Measurements from ENCODE around the gene CFAP73.

Gene CFAP73

DNA sequence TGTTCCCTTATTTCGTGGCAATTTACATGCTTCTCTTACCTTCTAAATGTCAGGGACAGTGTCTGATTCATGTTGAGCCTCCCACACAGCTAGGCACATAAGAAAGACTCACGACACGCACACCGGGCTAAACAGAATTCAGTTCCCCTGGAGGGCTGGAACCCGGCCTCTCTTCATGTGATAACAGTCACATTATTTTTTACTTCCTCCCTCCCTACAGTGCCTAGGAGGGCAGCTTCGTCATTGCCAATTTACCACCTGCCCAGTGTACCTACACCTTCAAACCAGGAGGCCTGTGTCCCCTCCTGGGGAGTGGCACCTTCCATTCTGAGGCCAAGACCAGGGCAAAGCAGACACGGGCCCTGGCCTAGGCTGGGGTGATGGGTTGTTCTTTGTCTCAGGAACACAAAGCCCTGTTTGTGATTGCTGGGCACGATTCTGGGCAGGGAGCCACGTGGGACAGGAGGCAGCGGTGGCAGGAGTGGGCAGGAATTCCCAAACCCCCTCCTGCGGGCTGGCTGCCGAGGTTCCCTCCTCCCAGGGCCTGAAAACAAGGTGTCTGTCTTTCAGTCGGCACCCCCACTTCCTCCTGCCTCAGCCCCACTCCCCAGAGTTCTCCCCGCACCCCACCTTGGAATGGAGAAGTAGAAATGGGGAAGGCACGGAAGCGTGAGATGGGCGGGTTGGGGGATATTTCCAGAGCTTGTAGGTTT lies 7.2 kb upstream of the CFAP73 start:
- no peak for DNase-seq (ENCODE audit: low read depth in 2 of 2)

DNA sequence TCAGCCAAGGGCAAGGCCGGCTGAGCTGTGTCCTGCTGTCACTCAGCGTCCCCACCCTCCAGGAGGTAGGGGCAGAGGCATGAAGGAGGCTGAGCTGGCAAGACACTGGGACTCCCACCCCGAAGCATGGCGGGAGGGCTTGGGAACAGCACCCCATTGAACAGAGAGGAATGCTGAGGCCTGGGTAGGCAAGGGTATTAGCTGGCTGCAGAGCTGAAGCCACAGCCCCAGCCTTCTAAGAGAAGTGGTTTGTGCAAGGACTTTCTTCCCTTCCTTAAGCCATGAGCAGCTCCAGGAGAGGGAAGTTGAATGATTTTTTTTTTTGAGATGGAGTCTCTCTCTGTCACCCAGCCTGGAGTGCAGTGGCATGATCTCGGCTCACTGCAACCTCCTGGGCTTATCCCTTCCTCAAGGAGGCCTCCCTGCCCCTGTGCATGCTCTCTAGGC lies 6.6 kb upstream of the CFAP73 start:
- DNase-seq (ENCODE audit: low read depth in 2 of 2) = no peak

DNA sequence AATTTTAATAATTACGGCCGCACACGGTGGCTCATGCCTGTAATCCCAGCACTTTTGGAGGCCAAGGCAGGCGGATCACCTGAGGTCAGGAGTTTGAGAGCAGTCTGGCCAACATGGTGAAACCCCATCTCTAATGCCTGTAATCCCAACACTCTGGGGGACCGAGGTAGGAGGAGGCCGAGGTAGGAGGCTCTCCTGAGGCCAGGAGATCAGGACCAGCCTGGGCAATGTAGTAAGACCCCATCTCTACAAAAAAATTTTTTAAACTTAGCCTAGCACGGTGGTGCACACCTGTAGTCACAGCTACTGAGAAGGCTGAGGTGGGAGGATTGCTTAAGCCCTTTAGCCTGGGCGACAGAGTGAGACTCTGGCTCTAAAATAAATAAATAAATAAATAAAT lies 5.6 kb upstream of the CFAP73 start:
- DNase-seq (ENCODE audit: low read depth in 2 of 2) = no peak

DNA sequence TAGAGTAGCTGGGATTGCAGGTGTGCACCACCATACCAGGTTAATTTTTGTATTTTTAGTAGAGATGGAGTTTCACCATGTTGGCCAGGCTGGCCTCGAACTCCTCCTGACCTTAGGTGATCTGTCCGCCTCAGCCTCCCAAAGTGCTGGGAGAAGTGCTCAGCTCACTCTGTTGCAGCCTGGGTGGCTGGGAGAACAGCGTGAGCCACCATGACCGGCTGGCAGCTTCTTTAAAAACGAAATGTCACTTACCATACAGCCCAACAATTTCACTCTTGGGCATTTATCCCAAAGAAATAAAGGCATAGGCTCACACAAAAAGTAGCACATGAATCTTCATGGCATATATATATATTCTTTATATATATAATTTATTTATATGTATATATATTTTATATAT lies 4.7 kb upstream of the CFAP73 start:
- DNase-seq (ENCODE audit: low read depth in 2 of 2) = no peak

DNA sequence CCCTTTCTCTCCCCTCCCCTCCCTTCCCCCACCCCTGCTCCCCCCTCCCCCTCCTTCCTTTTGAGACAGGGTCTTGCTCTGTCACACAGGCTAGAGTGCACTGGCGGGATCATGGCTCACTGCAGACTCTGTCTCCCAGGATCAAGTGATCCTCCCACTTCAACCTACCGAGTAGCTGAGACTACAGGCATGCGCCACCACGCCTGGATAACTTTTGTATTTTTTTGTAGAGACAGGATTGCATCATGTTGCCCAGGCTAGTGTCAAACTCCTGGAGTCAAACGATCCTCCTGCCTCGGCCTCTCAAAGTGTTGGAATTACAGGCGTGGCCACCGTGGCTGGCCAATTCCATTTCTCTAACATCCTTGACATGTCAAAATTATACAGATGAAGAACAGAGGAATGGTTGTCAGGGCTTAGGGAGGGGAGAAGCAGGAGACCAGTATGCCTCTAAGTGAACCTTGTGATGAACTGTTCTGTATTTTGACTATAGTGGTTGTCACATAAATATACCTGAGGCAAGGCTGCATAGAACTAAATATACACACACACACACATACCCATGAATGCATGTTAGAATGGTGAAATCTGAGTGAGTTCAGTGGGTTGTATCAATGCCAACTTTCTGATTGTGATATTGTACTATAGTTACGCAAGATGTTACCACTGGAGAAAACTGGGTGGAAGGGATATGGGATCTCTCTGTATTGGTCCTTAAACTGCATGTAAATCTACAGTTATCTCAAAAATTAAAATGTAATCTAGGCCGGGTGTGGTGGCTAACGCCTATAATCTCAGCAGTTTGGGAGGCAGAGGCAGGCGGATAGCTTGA lies 3.6 kb upstream of the CFAP73 start:
- no peak for DNase-seq (ENCODE audit: low read depth in 2 of 2)

DNA sequence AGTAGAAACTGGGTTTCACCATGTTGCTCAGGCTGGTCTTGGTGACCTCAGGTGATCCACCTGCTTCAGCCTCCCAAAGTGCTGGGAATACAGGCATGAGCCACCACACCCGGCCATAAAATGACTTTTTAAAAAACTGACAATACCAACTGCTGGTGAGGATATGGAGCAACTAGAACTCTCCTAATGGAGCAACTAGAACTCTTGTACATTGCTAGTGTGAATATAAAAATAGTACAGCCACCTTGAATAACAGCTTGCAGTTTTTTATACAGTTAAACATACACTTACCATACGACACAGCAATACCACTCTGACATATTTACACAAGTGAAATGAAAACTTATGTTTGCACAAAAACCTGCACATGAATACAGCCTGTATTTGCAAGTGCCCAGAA lies 2.5 kb upstream of the CFAP73 start:
- no peak for DNase-seq (ENCODE audit: low read depth in 2 of 2)

DNA sequence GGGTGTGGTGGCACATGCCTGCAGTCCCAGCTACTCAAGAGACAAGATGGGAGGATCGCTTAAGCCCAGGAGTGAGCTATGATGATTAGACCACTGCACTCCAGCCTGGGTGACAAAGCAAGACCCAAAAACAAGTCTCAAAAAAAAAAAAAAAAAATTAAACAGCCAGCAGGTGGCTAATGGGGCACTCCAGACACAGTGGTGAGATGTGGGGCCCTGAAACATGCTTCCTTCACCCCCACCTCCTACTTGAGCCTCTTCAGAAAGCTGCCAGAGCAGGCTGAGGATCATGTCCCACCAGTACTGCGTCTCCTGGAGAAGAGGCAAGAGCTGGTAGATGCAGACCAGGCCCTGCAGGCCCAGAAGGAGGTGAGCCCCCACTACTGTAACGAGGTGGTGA lies 2.1 kb downstream of the CFAP73 start:
- DNase-seq (ENCODE audit: low read depth in 2 of 2) = no peak

DNA sequence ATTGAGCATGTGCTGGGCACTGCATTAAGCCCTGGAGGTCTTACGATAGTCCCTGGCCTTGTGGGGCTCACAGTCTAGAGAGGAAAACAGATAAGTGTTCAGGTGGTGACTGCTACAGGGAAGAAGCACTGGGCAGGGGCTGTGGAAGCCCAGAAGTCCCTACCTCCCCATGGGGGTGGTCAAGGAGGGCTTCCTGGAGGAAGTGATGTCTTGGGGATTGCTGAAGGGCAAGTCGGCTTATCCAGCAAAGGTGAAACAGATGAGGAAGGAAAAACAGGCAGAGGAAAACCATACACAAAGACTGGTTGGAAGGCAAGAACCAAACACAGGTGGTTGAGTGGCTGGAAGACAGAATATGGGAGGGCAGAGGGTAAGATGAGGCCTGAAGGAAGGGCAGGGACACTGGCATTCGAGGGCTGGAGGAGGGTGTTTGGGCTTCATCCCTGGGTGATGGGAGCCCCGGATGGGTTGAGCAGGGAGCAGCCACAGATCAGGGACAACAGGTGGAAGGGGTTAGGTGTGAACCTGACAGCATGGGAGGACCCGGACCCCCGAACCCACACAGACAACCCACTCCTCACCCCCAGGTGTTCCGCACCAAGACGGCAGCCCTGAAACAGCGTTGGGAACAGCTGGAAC lies 2.8 kb downstream of the CFAP73 start:
- DNase-seq (ENCODE audit: low read depth in 2 of 2) = no peak

DNA sequence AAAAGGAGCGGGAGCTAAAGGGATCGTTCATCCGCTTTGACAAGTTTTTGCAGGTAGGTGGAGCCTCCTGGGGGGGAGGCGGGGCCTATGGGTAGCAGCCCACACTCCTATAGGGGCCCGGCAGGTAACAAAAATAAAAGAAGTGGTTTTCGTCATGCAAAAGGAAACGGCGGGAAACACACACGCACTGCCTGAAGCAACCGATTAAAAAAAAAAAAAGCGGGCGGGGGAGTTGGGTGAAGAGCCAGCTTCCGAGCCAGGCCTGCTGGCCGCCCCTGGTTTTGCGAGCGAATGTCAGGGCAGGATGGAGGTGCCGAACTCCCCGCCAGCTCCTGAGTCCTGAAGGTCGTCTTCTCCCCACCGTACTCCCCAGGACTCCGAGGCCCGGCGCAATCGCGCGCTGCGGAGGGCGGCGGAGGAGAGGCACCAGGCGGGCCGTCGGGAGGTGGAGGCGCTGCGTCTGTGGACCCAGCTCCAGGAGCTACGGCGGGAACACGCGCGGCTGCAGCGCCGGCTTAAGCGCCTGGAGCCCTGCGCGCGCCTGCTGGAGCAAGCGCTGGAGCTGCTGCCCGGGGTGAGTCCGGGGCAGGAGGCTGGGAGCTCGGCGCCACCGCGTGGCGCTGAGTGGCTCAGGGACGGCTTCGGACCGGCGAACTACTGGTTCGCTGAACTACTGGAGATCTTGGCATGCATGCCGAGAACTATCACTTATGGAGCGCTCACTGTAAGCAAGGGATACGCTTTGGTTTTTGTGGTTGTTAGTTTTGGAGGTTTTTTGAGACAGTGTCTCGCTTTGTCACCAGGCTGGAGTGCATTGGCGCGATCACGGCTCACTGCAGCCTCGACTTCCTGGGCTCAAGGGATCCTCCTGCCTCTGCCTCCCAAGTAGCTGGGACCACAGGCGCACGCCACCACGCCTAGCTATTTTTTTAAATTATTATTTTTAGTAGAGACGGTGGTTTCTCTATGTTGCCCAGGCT lies 3.6 kb downstream of the CFAP73 start:
- peak in 1 of 2 donors; percentile 8 for DNase-seq (ENCODE audit: low read depth in 2 of 2)

DNA sequence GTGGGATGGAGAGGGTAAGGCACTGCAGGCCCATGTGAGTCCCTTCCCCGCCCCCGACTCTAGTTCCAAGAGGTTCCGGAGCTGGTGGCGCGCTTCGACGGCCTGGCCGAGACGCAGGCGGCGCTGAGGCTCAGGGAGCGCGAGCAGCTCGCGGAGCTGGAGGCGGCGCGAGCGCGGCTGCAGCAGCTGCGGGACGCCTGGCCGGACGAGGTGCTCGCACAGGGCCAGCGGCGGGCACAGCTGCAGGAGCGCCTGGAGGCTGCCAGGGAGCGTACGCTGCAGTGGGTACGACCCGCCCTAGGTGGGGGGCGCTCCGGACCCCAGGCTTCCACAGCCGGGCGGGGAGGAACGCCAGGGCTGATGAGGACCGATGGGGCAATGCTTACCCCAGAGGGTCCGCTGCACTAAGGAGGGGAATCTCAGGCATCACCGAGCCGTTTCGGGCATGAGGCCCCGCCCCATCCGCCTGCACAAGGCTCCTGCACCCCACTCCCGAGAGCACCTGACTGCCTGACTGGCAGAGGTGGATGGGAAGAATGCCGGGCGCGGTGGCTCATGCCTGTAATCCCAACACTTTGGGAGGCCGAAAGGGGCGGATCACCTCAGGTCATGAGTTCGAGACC lies 4.9 kb downstream of the CFAP73 start:
- no peak for DNase-seq (ENCODE audit: low read depth in 2 of 2)

DNA sequence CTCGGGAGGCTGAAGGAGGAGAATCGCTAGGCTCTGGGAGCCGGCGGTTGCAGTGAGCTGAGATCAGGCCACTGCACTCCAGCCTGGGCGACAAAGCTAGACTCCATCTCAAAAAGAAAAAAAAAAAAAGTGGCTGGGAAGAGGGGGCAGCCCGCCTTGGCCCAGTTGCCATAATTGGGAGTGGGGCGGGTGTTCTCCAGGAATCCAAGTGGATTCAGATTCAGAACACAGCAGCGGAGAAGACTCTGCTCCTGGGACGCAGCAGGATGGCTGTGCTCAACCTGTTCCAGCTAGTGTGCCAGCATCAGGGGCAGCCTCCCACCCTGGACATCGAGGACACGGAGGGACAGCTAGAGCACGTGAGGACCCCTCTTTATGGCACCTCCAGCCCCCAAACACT lies 5.5 kb downstream of the CFAP73 start:
- no peak for DNase-seq (ENCODE audit: low read depth in 2 of 2)

DNA sequence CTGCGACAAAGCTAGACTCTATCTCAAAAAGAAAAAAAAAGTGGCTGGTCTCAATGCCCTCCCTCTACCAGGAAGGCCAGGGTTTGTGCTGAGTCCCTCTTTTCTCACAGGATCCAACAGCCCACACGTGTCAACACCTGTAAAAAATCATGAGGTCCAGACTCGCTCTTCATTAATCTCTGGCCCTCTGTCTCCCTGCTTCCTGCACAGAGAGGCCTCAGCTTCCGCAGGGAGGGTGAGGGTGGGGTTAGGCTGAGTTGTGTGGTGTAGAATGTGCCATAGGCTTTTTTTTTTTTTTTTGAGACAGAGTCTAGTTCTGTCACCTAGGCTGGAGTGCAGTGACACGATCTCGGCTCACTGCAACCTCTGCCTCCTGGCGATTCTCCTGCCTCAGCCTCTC lies 6.1 kb downstream of the CFAP73 start:
- no peak for DNase-seq (ENCODE audit: low read depth in 2 of 2)

DNA sequence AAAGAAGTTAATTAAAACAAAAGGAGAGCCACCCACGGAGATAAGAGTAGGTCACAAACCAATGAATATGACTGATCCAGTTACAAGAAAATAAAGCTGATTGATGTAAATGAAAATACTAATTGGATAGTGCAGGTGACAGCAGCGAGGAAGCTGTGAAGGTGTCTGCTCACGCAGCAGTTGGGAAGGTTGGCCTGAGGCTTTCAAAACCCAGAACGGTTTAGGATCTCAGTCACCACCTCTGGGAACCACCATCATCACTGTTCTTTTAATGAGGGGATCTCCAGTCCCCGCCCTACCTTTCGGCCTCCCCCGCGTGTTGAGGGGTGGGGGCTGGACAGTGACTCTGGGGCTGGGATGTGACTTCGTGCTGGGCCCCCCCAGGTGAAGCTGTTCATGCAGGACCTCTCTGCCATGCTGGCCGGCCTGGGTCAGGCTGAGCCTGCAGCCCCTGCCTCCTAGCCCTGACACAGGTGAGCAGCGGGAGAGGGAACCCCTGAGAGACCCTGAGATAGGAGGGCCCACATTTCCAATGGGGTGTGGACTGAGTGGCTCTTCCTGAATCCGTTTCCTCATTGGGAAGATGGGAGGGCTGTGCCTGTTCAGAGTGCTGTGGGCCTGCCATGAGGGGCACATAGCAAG lies 7.8 kb downstream of the CFAP73 start:
- no peak for DNase-seq (ENCODE audit: low read depth in 2 of 2)

DNA sequence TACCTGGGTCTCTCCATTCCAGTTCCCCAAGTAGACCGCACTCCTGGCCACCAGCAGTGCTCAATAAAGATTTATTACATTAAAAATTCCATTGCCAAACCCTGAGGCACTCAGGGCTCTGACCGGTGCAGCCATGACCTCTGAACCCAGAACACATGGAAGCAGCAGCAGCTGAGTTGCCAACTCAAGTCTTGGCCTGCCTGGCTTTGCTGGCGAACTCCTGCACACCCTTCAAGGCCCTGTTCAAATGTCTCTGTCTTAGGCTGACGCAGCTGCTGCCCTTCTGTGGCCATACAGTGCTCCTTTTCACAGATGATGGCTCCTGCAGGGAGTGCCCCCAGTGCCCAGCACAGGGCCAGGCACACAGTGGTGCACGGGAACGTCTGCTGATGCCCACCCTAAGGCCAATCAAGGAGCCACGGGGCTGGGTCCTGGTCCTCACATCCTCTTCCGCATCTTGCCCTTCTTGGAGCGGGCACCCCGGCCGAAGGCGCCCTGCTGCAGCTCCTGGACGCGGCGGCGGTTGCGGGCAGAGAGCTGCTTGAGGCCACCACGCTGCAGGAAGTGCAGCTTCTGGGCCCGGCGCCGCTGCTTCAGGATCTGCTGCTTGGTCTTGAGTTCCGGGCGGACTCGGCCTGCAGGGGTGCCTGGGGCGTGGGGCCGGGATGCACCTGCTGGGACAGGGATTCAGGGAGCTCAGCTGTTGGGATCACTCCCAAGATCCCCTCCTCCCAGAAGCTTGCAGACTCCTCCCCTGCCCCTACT lies 9.1 kb downstream of the CFAP73 start:
- DNase-seq (ENCODE audit: low read depth in 2 of 2) = no peak

DNA sequence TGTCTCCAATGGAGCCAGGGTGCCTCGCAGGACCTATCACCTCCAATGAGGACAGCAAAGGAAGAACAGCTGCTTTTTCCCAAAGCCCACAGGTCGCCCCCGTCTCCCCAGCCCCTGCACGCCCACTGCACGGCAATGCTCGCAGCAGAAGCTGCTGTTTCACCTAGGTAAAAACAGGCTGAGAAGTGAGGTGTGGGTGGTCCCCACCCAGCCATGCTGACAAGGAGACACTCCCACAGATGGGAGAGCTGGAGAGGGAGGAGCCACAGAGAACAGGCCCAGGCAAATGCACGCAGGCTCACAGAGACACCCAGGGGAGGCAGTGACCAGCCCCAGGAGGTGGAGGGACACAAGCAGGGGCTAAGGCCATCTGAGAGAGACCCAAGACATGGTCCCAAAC lies 10.4 kb downstream of the CFAP73 start:
- no peak for DNase-seq (ENCODE audit: low read depth in 2 of 2)

DNA sequence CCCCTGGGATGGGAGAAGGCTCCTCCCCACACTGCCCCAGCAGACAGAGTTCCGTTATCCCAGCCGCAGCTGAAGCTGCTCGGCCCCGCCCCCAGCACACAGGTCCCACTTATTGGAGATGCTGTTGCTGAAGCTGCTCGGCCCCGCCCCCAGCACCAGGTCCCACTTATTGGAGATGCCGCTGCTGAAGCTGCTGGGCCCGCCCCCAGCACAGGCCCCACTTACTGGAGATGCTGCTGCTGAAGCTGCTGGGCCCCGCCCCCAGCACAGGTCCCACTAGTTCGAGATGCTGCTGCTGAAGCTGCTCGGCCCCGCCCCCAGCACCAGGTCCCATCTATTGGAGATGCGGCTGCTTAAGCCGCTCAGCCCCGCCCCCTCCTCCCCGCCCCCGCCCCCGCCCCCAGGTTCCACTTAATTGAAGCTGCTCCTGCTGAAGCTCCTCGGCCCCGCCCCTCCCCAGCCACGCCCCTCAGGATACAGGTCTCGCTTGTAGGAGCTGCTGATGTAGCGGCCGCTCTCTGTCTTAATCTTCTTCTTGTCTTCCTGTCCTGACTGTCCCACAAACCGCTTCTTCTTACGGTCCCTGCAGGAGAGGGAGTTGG lies 12.0 kb downstream of the CFAP73 start:
- DNase-seq (ENCODE audit: low read depth in 2 of 2) = no peak

DNA sequence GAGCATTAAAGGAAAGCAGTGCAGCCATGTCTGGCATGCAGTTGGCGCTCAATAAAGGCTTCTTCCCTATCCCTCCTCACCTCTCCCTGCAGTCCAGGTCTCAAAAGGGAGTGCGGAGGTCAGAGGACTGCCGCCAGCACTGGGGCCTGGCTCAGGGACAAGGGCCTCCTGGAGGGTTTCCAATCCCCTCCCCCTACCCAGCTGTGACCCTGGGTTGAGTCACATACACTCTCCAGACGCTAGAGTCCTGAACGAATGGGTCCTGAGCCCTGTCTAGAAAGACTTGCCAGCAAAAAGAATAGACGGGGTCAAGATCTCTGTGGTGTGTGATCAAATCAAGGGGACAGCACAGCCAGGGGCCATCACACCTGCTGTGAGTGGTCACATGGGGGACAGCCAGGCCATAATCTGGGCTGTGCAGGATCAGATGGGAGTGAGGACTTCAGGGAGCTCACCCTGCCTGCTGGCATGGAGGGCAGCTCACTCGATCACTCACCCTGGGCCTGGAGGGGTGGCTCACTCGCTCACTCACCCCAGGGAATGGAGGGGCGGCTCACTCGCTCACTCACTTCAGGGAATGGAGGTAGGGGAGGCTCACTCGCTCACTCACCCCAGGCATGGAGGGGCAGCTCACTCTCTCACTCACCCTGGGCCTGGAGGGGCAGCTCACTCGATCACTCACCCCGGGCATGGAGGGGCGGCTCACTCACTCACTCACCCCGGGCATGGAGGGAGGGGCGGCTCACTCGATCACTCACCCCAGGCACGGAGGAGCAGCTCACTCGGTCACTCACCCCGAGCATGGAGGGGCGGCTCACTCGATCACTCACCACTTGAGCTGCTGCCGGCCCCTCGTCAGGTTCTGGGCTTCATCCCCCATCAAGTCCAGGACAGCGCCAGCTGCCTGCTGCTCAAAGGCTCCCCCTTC lies 12.8 kb downstream of the CFAP73 start:
- no peak for DNase-seq (ENCODE audit: low read depth in 2 of 2)

DNA sequence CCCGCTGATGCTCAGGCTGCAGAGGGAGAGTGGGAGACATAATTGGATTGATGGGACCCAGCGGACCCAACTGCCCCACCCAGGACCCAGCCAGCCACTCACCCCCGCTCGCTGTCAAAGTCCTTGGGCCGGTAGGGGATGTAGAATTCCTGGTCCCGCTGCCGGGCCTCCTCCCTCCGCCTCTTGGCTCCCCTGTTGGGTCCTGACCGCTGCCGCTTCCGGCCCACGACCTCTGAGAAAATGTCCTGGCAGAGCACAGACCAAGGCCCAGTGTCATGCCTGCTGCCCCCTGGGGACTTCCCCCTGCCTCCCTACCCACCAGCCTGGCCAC lies 13.5 kb downstream of the CFAP73 start:
- DNase-seq (ENCODE audit: low read depth in 2 of 2) = no peak

DNA sequence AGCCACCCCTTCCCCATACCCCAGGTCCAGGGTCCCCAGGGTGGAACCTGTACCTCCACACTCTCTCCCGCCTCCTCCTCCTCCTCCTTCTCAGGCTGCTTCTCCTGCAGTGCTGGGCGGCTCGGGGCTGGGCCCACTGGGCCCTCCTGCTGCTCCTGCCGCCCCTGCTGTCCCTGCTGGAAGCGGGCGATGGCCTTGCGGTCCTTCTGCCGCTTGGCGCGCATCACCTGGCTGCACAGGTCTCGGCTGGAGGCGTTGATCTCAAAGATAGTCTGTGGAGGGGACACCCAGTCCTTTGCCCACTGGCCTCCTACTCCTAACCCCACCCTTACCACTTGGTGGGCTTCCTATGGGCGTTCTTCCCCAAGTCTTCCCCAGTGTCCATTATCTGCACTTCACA lies 14.5 kb downstream of the CFAP73 start:
- DNase-seq (ENCODE audit: low read depth in 2 of 2) = no peak
